K562 (cell line): ENCODE results near the gene SPDEF. TPM values are rescaled to one million over a fixed set of nuclear protein-coding genes. Genes with fewer than 3 reads are reported as not detected.

Experiments
- ATAC-seq: fragments of 200-7000 bp; cut with Tn5 transposase; 3 replicates; pipeline ENCODE4 v1.9.1; 2020; ENCODE audit warnings: moderate library complexity
- BruUV-seq: library from RNA; stranded (reverse); fragments of 400-500 nt; replicated peaks from 2 replicates; lab custom pipeline; 2021; lab: Mats Ljungman, UMichigan
- CTCF ChIA-PET: fragments of 300-600 bp; formaldehyde crosslinking; extraction: SDS; loops from one replicate; lab custom pipeline; 2021; ENCODE audit warnings: low intra/inter-chr PET ratio; lab: Yijun Ruan, JAX
- POLR2A ChIA-PET: fragments of 300-600, 350-650 bp; sonication (Branson Sonifier 250); formaldehyde crosslinking; extraction: SDS; loops from one replicate; lab custom pipeline; 2021; ENCODE audit warnings: antibody characterized with exemption, inconsistent platforms; lab: Yijun Ruan, JAX
- DNase-seq, 4 experiments: peaks; one replicate each; pipeline versions ENCODE4 v3.0.0 to v3.0.0-alpha.2; 2011 to 2018; ENCODE audit warnings: low spot score in 3 of 4, mixed read lengths in 3 of 4; ENCODE audit errors: extremely low read depth in 1 of 4
- FAIRE-seq: peaks from 2 replicates; lab custom pipeline; 2011; peaks lifted over from hg19 to GRCh38; lab: Jason Lieb, UNC
- H2AFZ ChIP-seq: 2 replicates; pipeline ENCODE4 v1.6.0; 2011; ENCODE audit warnings: low read depth, low read length, control low read depth, inconsistent platforms
- H3K27ac ChIP-seq: fragments of 200-600 bp; 3 replicates; pipeline ENCODE4 v1.8.0; 2011; ENCODE audit warnings: low read depth, mild to moderate bottlenecking, control low read depth, inconsistent platforms, low read length, moderate library complexity, mixed read lengths; ENCODE audit errors: extremely low read depth
- H3K27me3 ChIP-seq, 2 experiments: fragments of 300-600 bp in 1 of 2; 2 replicates in 1 of 2; 3 replicates in 1 of 2; pipeline versions ENCODE4 v1.6.0 to v1.8.0; 2011; ENCODE audit warnings: inconsistent platforms in 2 of 2, low read length in 2 of 2, mild to moderate bottlenecking in 1 of 2, mixed read lengths in 1 of 2, moderate library complexity in 1 of 2; ENCODE audit not compliant: control insufficient read depth in 2 of 2, insufficient read depth in 2 of 2
- H3K36me3 ChIP-seq: fragments of 300-600 bp; 3 replicates; pipeline ENCODE4 v1.8.0; 2011; ENCODE audit warnings: mild to moderate bottlenecking, low read length, inconsistent platforms; ENCODE audit not compliant: control insufficient read depth, insufficient read depth
- H3K4me1 ChIP-seq, 2 experiments: fragments of 200-600 bp in 1 of 2; replicated peaks in 1 of 2; 2 replicates in 1 of 2; 3 replicates in 1 of 2; pipeline versions ENCODE4 v1.5.1 to v1.8.0; 2011; ENCODE audit warnings: inconsistent platforms in 2 of 2, low read length in 2 of 2, mild to moderate bottlenecking in 1 of 2, mixed read lengths in 1 of 2, moderate library complexity in 1 of 2; ENCODE audit not compliant: control insufficient read depth in 2 of 2, insufficient read depth in 2 of 2
- H3K4me2 ChIP-seq: 2 replicates; pipeline ENCODE4 v1.6.1; 2011; ENCODE audit warnings: low read length, control low read depth, inconsistent platforms, mixed read lengths; ENCODE audit not compliant: insufficient read depth
- H3K4me3 ChIP-seq: fragments of 200-600 bp; sonication (generic), shearing (Covaris generic); 2 replicates; pipeline ENCODE4 v1.5.1; 2016; ENCODE audit warnings: control low read depth, inconsistent platforms
- H3K79me2 ChIP-seq: fragments of 200-600 bp; 3 replicates; pipeline ENCODE4 v1.8.0; 2011; ENCODE audit warnings: low read length, inconsistent platforms; ENCODE audit not compliant: control insufficient read depth, insufficient read depth
- H3K9ac ChIP-seq, 2 experiments: 2 replicates each; pipeline versions ENCODE4 v1.6.0 to v1.6.1; 2011; ENCODE audit warnings: low read depth in 2 of 2, low read length in 2 of 2, control low read depth in 1 of 2, inconsistent platforms in 1 of 2, mild to moderate bottlenecking in 1 of 2, mixed read lengths in 1 of 2; ENCODE audit not compliant: insufficient read depth in 1 of 2
- H3K9me1 ChIP-seq: one replicate; pipeline ENCODE4 v1.6.0; 2011; ENCODE audit warnings: inconsistent platforms, mild to moderate bottlenecking, low read length, moderate library complexity; ENCODE audit not compliant: control insufficient read depth, insufficient read depth
- H3K9me3 ChIP-seq: replicated peaks from 2 replicates; pipeline ENCODE4 v1.5.1; 2011; ENCODE audit warnings: low read depth, low read length, inconsistent platforms; ENCODE audit not compliant: control insufficient read depth, insufficient read depth
- H4K20me1 ChIP-seq: replicated peaks from 2 replicates; pipeline ENCODE4 v1.6.1; 2011; ENCODE audit warnings: low read length, inconsistent platforms, mixed read lengths; ENCODE audit not compliant: control insufficient read depth, insufficient read depth
- ADNP ChIP-seq: fragments of 200-800 bp; sonication (Bioruptor generic); IDR thresholded peaks from 2 replicates; pipeline ENCODE4 v1.6.1; 2016; ENCODE audit warnings: missing genetic modification characterization, missing compliant biosample characterization
- BRD4 ChIP-seq: fragments of 200-600 bp; sonication (generic); IDR thresholded peaks from 2 replicates; pipeline ENCODE4 v1.6.1; 2017; ENCODE audit warnings: inconsistent platforms
- ESRRA ChIP-seq: fragments of 450-650 bp; IDR thresholded peaks from 2 replicates; pipeline ENCODE4 v1.6.1; 2014; ENCODE audit warnings: low read depth, mild to moderate bottlenecking, moderate library complexity, borderline replicate concordance
- FOXP1 ChIP-seq: sonication (generic); formaldehyde crosslinking; IDR thresholded peaks from 2 replicates; pipeline ENCODE4 v1.8.0; 2022; ENCODE audit warnings: mild to moderate bottlenecking, missing genetic modification reagents
- MEF2A ChIP-seq: IDR thresholded peaks from 2 replicates; pipeline ENCODE4 v1.6.1; 2011; ENCODE audit warnings: low read depth, mild to moderate bottlenecking, low read length, moderate library complexity; ENCODE audit not compliant: control insufficient read depth
- MYC ChIP-seq, 2 experiments: fragments of 250-450 bp in 1 of 2; sonication (Bioruptor Pico) in 1 of 2; IDR thresholded peaks; 2 replicates each; pipeline versions ENCODE4 v1.5.1 to v1.6.1; 2012 to 2021; ENCODE audit warnings: low read depth in 2 of 2, borderline replicate concordance in 1 of 2, improper control_type of control experiment in 1 of 2, low read length in 1 of 2, mild to moderate bottlenecking in 1 of 2, moderate library complexity in 1 of 2
- RBM25 ChIP-seq: fragments of 200-400 bp; formaldehyde crosslinking; IDR thresholded peaks from 2 replicates; pipeline ENCODE4 v1.6.1; 2018; ENCODE audit warnings: low read length, low read depth, moderate library complexity; ENCODE audit not compliant: severe bottlenecking
- RUNX1 ChIP-seq: sonication (generic); IDR thresholded peaks from 2 replicates; pipeline ENCODE4 v1.6.1; 2016; ENCODE audit warnings: antibody characterized with exemption, low read depth
- SAFB2 ChIP-seq: fragments of 200-400 bp; formaldehyde crosslinking; IDR thresholded peaks from 2 replicates; pipeline ENCODE4 v1.6.1; 2018; ENCODE audit warnings: borderline replicate concordance, low read length, low read depth, moderate library complexity; ENCODE audit not compliant: severe bottlenecking
- SMARCA5 ChIP-seq: fragments of 450-650 bp; IDR thresholded peaks from 2 replicates; pipeline ENCODE4 v1.6.1; 2016
- SMC3 ChIP-seq: conservative IDR thresholded peaks from 2 replicates; pipeline ENCODE4 v1.6.1; 2011; ENCODE audit warnings: low read depth, low read length, improper control_type of control experiment; ENCODE audit not compliant: insufficient read depth
- ZEB2 ChIP-seq: fragments of 450-650 bp; IDR thresholded peaks from 2 replicates; pipeline ENCODE4 v1.6.1; 2016
- ZFP36 ChIP-seq: fragments of 150-350 bp; IDR thresholded peaks from 2 replicates; pipeline ENCODE4 v1.6.1; 2018; ENCODE audit warnings: low read length, low read depth; ENCODE audit not compliant: partially characterized antibody
- ZKSCAN1 ChIP-seq: fragments of 150-350 bp; IDR thresholded peaks from 2 replicates; pipeline ENCODE4 v1.6.1; 2016; ENCODE audit warnings: low read depth, low read length
- ZNF184 ChIP-seq: sonication (generic); formaldehyde crosslinking; IDR thresholded peaks from 2 replicates; pipeline ENCODE4 v1.5.0; 2020; ENCODE audit warnings: missing genetic modification reagents
- ZNF239 ChIP-seq: fragments of 250-450 bp; sonication (Bioruptor Pico); IDR thresholded peaks from 2 replicates; pipeline ENCODE4 v1.4.0; 2020; ENCODE audit warnings: mild to moderate bottlenecking
- WGBS: fragments of 100-300 bp; shearing (Covaris generic); methylation state at CpG from one replicate; pipeline ENCODE4 v1.1.6; 2016; ENCODE audit warnings: low coverage, mixed read lengths; ENCODE audit not compliant: insufficient coverage; ENCODE audit errors: missing lambda C conversion rate; 5-methylcytosine and 5-hydroxymethylcytosine counted together
- in situ Hi-C: fragments of 300-500 bp; cut with MboI; formaldehyde crosslinking; loops from 4 replicates; pipeline ENCODE4 v1.15.0; 2018; ENCODE audit warnings: inconsistent platforms, mixed read lengths
- intact Hi-C: fragments of 100-400 bp; cut with micrococcal nuclease; formaldehyde crosslinking; loops from 2 replicates; pipeline ENCODE4 v1.14.2; 2022
- polyA plus RNA-seq, 8 experiments: library from polyadenylated mRNA; depleted of rRNA in 4 of 8; stranded (reverse) in 5 of 8; unstranded in 3 of 8; fragments of >200 nt; fragmentation: Nextera tagmentation in 2 of 8; fragmentation: Illumina TruSeq in 1 of 8; extraction: Ambion mirVana in 2 of 8; extraction: Trizol in 1 of 8; gene quantifications; 2 replicates each; pipeline versions ENCODE4 v1.2.1 to v1.2.3, GENCODE V29; 2011 to 2014; ENCODE audit warnings: inconsistent platforms in 1 of 8, missing spikeins in 1 of 8
- total RNA-seq, 7 experiments: library from RNA; depleted of rRNA in 6 of 7; stranded (reverse); fragments of >200 nt in 6 of 7; fragmentation: Illumina TruSeq in 2 of 7; extraction: Trizol in 2 of 7; gene quantifications; 2 replicates each; pipeline versions ENCODE4 v1.2.1 to v1.2.3, GENCODE V29; 2011 to 2021; ENCODE audit warnings: low replicate concordance in 1 of 7
- TF ChIP-seq, protein P1 (sequence below): sonication (generic); formaldehyde crosslinking; IDR thresholded peaks from 2 replicates; pipeline ENCODE4 v1.8.1; 2022; ENCODE audit warnings: missing genetic modification reagents
- TF ChIP-seq, protein P2 (sequence below): sonication (generic); IDR thresholded peaks from 2 replicates; pipeline ENCODE4 v1.6.1; 2016

SPDEF gene
- total and polyA plus RNA-seq, 9 of the 15 experiments (the other 6 are each of a cell fraction or from before 2014, with no cell fraction given), result 0.04 to 0.12 (median 0.11) TPM; not detected in 5

DNA sequence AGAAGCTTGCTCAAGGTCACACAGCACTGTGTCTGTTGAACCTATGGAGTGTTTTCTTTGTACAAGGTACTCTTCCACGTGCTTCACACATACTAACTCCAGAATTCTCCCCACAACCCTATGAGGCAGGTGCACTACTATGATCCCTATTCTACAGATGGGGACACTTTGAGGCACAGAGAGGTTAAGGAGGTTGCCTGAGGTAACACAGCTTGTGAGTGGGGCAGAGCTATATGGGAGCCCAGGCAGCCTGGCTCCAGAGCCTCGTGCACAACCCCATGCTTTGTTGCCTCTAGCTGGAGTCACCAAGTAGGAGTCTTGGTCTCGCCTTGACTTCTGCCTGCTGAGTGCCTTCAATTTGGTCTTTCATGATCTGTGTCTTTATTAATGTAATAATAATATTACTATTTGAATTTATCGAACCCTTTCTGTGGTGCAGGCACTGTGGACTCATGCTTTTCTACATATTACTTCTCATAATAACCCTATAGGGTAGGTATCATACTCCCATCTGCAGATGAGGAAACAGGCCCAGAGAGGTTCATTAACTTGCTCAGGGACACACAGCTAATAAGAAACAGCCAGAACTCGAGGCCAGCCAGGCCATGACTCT, 13.3 kb upstream of the SPDEF start (continued):
- TF ChIP-seq SMARCA5 (peak; percentile 99), SAFB2 (no peak), BRD4 (no peak), FOXP1 (CRISPR knock-in tag) (0 out of 2 replicates have a peak, but pooled peaks have one; percentile 31), RBM25 (peak; percentile 90), ESRRA (peak; percentile 16; the same call in 1 of the 2 replicates), ZEB2 (no peak)
- TF ChIP-seq, protein P1, sequence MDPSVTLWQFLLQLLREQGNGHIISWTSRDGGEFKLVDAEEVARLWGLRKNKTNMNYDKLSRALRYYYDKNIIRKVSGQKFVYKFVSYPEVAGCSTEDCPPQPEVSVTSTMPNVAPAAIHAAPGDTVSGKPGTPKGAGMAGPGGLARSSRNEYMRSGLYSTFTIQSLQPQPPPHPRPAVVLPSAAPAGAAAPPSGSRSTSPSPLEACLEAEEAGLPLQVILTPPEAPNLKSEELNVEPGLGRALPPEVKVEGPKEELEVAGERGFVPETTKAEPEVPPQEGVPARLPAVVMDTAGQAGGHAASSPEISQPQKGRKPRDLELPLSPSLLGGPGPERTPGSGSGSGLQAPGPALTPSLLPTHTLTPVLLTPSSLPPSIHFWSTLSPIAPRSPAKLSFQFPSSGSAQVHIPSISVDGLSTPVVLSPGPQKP, result no peak
- TF ChIP-seq, all 486 proteins: peak for 19

DNA sequence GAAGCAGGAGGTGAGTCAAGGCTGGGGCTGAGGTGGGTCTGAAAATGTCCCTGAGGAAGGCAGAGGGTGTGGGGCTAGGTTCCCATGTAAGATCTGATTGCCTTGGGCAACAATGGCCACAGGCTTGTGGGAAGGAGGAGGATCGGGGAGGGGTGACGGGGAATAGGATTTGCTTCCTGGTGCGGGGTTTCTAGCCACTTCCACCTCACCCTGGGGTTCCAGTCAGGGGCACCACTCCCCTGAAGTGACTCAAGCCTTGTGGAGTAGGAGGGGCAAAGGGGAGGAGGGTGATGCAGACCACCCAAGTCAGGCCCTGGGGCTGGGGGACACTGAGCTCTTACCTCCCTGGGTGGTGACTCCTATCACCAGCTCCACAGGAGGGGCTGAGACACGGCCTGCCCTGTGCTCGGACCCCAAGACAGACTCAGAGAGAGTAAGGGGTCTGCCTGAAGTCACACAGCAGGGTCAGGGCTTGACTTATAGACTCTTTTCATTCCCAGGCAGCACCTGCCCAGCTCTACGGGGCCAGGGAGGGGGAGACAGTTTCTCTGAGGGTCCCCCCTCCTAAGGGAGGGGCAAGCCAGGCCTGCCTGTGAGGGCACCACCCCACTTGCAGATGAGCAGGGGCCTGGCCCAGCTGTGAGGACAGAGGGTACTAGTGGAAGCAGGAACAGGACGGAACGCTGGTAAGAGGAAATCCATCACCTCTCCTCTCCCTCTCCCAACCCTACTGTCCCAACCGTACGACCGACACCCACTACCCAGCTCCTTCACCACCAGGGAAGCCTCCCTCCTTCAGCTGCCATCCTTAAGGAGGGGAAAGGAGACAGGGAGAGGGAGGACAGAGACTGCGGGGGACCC, 12.4 kb upstream of the SPDEF start:
- 58% methylated on average over 11 of the region's 12 CpGs for WGBS
- no TSS peak for BruUV-seq
- peaks cover 7 to 55% of the 10 kb centered on the region in 2 experiments; a peak in 4 of 5 replicates for H3K4me1 ChIP-seq
- FAIRE-seq, result no peak
- no peaks in the 10 kb centered on the region for H3K79me2 ChIP-seq
- in situ Hi-C loops, result no loop called here
- no peak overlapping the region for H3K4me3 ChIP-seq
- intact Hi-C loops, result no loop called here
- no peak overlapping the region for H3K27ac ChIP-seq
- H2AFZ ChIP-seq, result no peak overlapping the region
- CTCF ChIA-PET, result no interaction called here
- no peak for ATAC-seq
- H3K9me1 ChIP-seq, result no peaks in the 10 kb centered on the region
- H3K4me2 ChIP-seq, result no peak overlapping the region
- no peak for DNase-seq
- H3K9me3 ChIP-seq, result no peaks in the 10 kb centered on the region
- POLR2A ChIA-PET, result interaction anchor here (0.7 to 0.8 kb wide), 2 partner anchors 11 to 75 kb away, joined by 3 read pairs; no protein-coding TSS in a partner anchor
- H3K9ac ChIP-seq, result peak overlapping the region in 1 of 2 experiments; percentile 61; a peak in 2 of 4 replicates
- no peaks in the 10 kb centered on the region for H3K36me3 ChIP-seq
- no peaks in the 10 kb centered on the region for H3K27me3 ChIP-seq
- no peaks in the 10 kb centered on the region for H4K20me1 ChIP-seq
- TF ChIP-seq ADNP (tag) (no peak), SMC3 (no peak), ZNF184 (CRISPR knock-in tag) (no peak), ZFP36 (peak; percentile 19), ZKSCAN1 (no peak), RUNX1 (no peak), MYC (IDR thresholded peaks at IDR 0.05; ENCODE audit: low read depth, low read length) (no peak), MYC (CRISPR knock-in tag; IDR thresholded peaks at IDR 0.05; ENCODE audit: borderline replicate concordance, low read depth) (0 out of 2 replicates have a peak, but pooled peaks have one; percentile 21), ZNF239 (CRISPR knock-in tag) (no peak), MEF2A (no peak)
- TF ChIP-seq, protein P2, sequence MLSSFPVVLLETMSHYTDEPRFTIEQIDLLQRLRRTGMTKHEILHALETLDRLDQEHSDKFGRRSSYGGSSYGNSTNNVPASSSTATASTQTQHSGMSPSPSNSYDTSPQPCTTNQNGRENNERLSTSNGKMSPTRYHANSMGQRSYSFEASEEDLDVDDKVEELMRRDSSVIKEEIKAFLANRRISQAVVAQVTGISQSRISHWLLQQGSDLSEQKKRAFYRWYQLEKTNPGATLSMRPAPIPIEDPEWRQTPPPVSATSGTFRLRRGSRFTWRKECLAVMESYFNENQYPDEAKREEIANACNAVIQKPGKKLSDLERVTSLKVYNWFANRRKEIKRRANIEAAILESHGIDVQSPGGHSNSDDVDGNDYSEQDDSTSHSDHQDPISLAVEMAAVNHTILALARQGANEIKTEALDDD, result no peak
